Measurements from ENCODE around the gene MS4A10. TPM values are rescaled to one million over a fixed set of nuclear protein-coding genes. Genes with fewer than 3 reads are reported as not detected.

MS4A10 gene
- polyA plus RNA-seq, 1 donor (not counting 4 experiments of a cell fraction or from before 2014, with no cell fraction given): not detected

GRCh38 chr11:60780774-60781173 lies 4.4 kb upstream of the MS4A10 start:
- H3K36me3 ChIP-seq (ENCODE audit: control insufficient read depth in 2 of 2, extremely low read depth in 1 of 2, insufficient read depth in 2 of 2, low read length in 2 of 2): no peaks in the 10 kb centered on the region
- no peak overlapping the region for H2AFZ ChIP-seq (ENCODE audit: control insufficient read depth, low read length)
- DNase-seq (ENCODE audit: low read depth, low spot score): no peak
- no peak for FAIRE-seq
- no peaks in the 10 kb centered on the region for H3K9me1 ChIP-seq (ENCODE audit: control insufficient read depth, extremely low read depth, insufficient read depth, low read length)
- no peaks in the 10 kb centered on the region for H3K79me2 ChIP-seq (ENCODE audit: control insufficient read depth, insufficient read depth, low read length)
- H3K9me3 ChIP-seq (ENCODE audit: control insufficient read depth, low read depth, low read length): no peaks in the 10 kb centered on the region
- peaks cover 7% of the 10 kb centered on the region for H3K27me3 ChIP-seq (ENCODE audit: control insufficient read depth, extremely low read depth, insufficient read depth, low read length)
- peaks cover 2% of the 10 kb centered on the region for H3K4me1 ChIP-seq (ENCODE audit: control insufficient read depth, extremely low read depth, insufficient read depth, low read length)
- dilution Hi-C loops (cut with MboI; ENCODE audit: extremely low pct_ligation_motif_present, low sequenced_read_pairs): no loop called here
- H3K27ac ChIP-seq (ENCODE audit: control insufficient read depth, insufficient read depth, low read length): no peak overlapping the region
- TF ChIP-seq CTCF (optimal IDR thresholded peaks at IDR 0.05 in 1 of 3, IDR thresholded peaks at IDR 0.05 in 1 of 3, conservative IDR thresholded peaks at IDR 0.05 in 1 of 3; ENCODE audit: extremely low read depth in 1 of 3, insufficient read depth in 2 of 3, low read length in 3 of 3): no peak
- no peak for TF ChIP-seq EZH2 (IDR thresholded peaks at IDR 0.05; ENCODE audit: low read length)
- H4K20me1 ChIP-seq (ENCODE audit: control insufficient read depth, extremely low read depth, insufficient read depth, low read length): no peaks in the 10 kb centered on the region
- H3K9ac ChIP-seq (ENCODE audit: control insufficient read depth, extremely low read depth, insufficient read depth, low read length): no peak overlapping the region
- no peak overlapping the region for H3K4me3 ChIP-seq (ENCODE audit: control insufficient read depth in 2 of 3, extremely low read depth in 1 of 3, insufficient read depth in 2 of 3, low read depth in 1 of 3, low read length in 3 of 3)
- H3K4me2 ChIP-seq (ENCODE audit: control insufficient read depth, extremely low read depth, insufficient read depth, low read depth, low read length): no peak overlapping the region

- Histone ChIP-seq H2AFZ (ENCODE audit: control insufficient read depth, low read length) (no peak overlapping the region), H4K20me1 (ENCODE audit: control insufficient read depth, extremely low read depth, insufficient read depth, low read length) (no peaks in the 10 kb centered on the region), H3K9me1 (ENCODE audit: control insufficient read depth, extremely low read depth, insufficient read depth, low read length) (no peaks in the 10 kb centered on the region), H3K4me2 (ENCODE audit: control insufficient read depth, extremely low read depth, insufficient read depth, low read depth, low read length) (no peak overlapping the region), H3K9me3 (ENCODE audit: control insufficient read depth, low read depth, low read length) (no peaks in the 10 kb centered on the region), H3K9ac (ENCODE audit: control insufficient read depth, extremely low read depth, insufficient read depth, low read length) (no peak overlapping the region), H3K36me3 (ENCODE audit: control insufficient read depth in 2 of 2, extremely low read depth in 1 of 2, insufficient read depth in 2 of 2, low read length in 2 of 2) (no peaks in the 10 kb centered on the region), H3K27ac (ENCODE audit: control insufficient read depth, insufficient read depth, low read length) (no peak overlapping the region), H3K27me3 (ENCODE audit: control insufficient read depth, extremely low read depth, insufficient read depth, low read length) (peaks cover 7% of the 10 kb centered on the region), H3K4me3 (ENCODE audit: control insufficient read depth in 2 of 3, extremely low read depth in 1 of 3, insufficient read depth in 2 of 3, low read depth in 1 of 3, low read length in 3 of 3) (no peak overlapping the region), H3K79me2 (ENCODE audit: control insufficient read depth, insufficient read depth, low read length) (no peaks in the 10 kb centered on the region), H3K4me1 (ENCODE audit: control insufficient read depth, extremely low read depth, insufficient read depth, low read length) (peaks cover 2% of the 10 kb centered on the region)
- no peak for TF ChIP-seq EZH2 (IDR thresholded peaks at IDR 0.05; ENCODE audit: low read length)
- no peak for TF ChIP-seq CTCF (optimal IDR thresholded peaks at IDR 0.05 in 1 of 3, IDR thresholded peaks at IDR 0.05 in 1 of 3, conservative IDR thresholded peaks at IDR 0.05 in 1 of 3; ENCODE audit: extremely low read depth in 1 of 3, insufficient read depth in 2 of 3, low read length in 3 of 3)
- dilution Hi-C loops (cut with MboI; ENCODE audit: extremely low pct_ligation_motif_present, low sequenced_read_pairs): no loop called here
- DNase-seq (ENCODE audit: low read depth, low spot score): no peak
- FAIRE-seq: no peak
These were observed 3.7 kb upstream of the MS4A10 start for GRCh38 chr11:60781286-60781980.
